Neural cell (in vitro differentiated cells): ENCODE results near the gene CRTC3. TPM values are rescaled to one million over a fixed set of nuclear protein-coding genes. Genes with fewer than 3 reads are reported as not detected.

ENCODE experiments used
- H2AFZ ChIP-seq: fragments of 200-600, 300-800 bp; sonication (generic), shearing (Covaris generic); 2 replicates; pipeline ENCODE4 v1.6.0; 2014; ENCODE audit warnings: low read depth, mild to moderate bottlenecking, antibody characterized with exemption, low read length, moderate library complexity
- H3F3A ChIP-seq: fragments of 200-600 bp; shearing (Covaris generic); 2 replicates; pipeline ENCODE4 v1.6.1; 2016; ENCODE audit warnings: mild to moderate bottlenecking, moderate library complexity, mixed read lengths, antibody characterized with exemption, low read length; ENCODE audit not compliant: insufficient read depth, poor library complexity, severe bottlenecking
- H3K27ac ChIP-seq: fragments of 200-600, 300-800 bp; sonication (generic), shearing (Covaris generic); 2 replicates; pipeline ENCODE4 v1.5.1; 2014; ENCODE audit warnings: mild to moderate bottlenecking, low read length, moderate library complexity
- H3K27me3 ChIP-seq: fragments of 300-800, 200-600 bp; sonication (generic), shearing (Covaris generic); 2 replicates; pipeline ENCODE4 v1.6.0; 2014; ENCODE audit warnings: mild to moderate bottlenecking, low read depth, low read length, moderate library complexity; ENCODE audit not compliant: insufficient read depth
- H3K36me3 ChIP-seq: fragments of 300-800, 200-600 bp; sonication (generic), shearing (Covaris generic); 2 replicates; pipeline ENCODE4 v1.5.1; 2014; ENCODE audit warnings: mild to moderate bottlenecking, antibody characterized with exemption, low read length, moderate library complexity; ENCODE audit not compliant: insufficient read depth
- H3K4me2 ChIP-seq: fragments of 300-800, 200-600 bp; sonication (generic), shearing (Covaris generic); 2 replicates; pipeline ENCODE4 v1.6.0; 2014; ENCODE audit warnings: mild to moderate bottlenecking, low read length
- H3K4me3 ChIP-seq: fragments of 300-800, 200-600 bp; sonication (generic), shearing (Covaris generic); 2 replicates; pipeline ENCODE4 v1.5.1; 2014; ENCODE audit warnings: mild to moderate bottlenecking, low read length, moderate library complexity
- H3K79me2 ChIP-seq: fragments of 200-600 bp; shearing (Covaris generic); replicated peaks from 2 replicates; pipeline ENCODE4 v1.6.0; 2014; ENCODE audit warnings: mild to moderate bottlenecking, low read length, moderate library complexity; ENCODE audit not compliant: insufficient read depth
- H3K9ac ChIP-seq: fragments of 300-800, 200-600 bp; sonication (generic), shearing (Covaris generic); 2 replicates; pipeline ENCODE4 v1.6.1; 2016; ENCODE audit warnings: mild to moderate bottlenecking, low read length, mixed read lengths
- H3K9me2 ChIP-seq: fragments of 200-600 bp; shearing (Covaris generic); 2 replicates; pipeline ENCODE4 v1.6.1; 2016; ENCODE audit warnings: mild to moderate bottlenecking, low read length, mixed read lengths; ENCODE audit not compliant: insufficient read depth
- H3K9me3 ChIP-seq: fragments of 200-600, 300-800 bp; sonication (generic), shearing (Covaris generic); 2 replicates; pipeline ENCODE4 v1.6.1; 2016; ENCODE audit warnings: mild to moderate bottlenecking, mixed run types, low read length, moderate library complexity, mixed read lengths
- H4K20me1 ChIP-seq: fragments of 200-600 bp; shearing (Covaris generic); 2 replicates; pipeline ENCODE4 v1.6.1; 2016; ENCODE audit warnings: mild to moderate bottlenecking, mixed run types; ENCODE audit not compliant: insufficient read depth
- EP300 ChIP-seq: fragments of 450-650 bp; conservative IDR thresholded peaks from 2 replicates; pipeline ENCODE4 v1.6.1; 2014; ENCODE audit warnings: antibody characterized with exemption, mild to moderate bottlenecking, moderate library complexity; ENCODE audit not compliant: poor library complexity, severe bottlenecking
- EZH2 ChIP-seq: fragments of 200-600, 300-800 bp; shearing (Covaris generic), sonication (generic); IDR thresholded peaks from 2 replicates; pipeline ENCODE4 v1.6.1; 2014; ENCODE audit warnings: antibody characterized with exemption, low read length, borderline replicate concordance, mild to moderate bottlenecking; ENCODE audit not compliant: insufficient read depth, poor library complexity, severe bottlenecking
- MXI1 ChIP-seq: fragments of 450-650 bp; conservative IDR thresholded peaks from 2 replicates; pipeline ENCODE4 v1.6.1; 2014; ENCODE audit warnings: antibody characterized with exemption, mild to moderate bottlenecking; ENCODE audit not compliant: poor library complexity, severe bottlenecking
- POLR2AphosphoS5 ChIP-seq: IDR thresholded peaks from 2 replicates; pipeline ENCODE4 v1.6.1; 2012
- RAD21 ChIP-seq: fragments of 450-650 bp; conservative IDR thresholded peaks from 2 replicates; pipeline ENCODE4 v1.6.1; 2014; ENCODE audit warnings: antibody characterized with exemption, mild to moderate bottlenecking, moderate library complexity
- SMC3 ChIP-seq: fragments of 450-650 bp; conservative IDR thresholded peaks from 2 replicates; pipeline ENCODE4 v1.6.1; 2014; ENCODE audit warnings: antibody characterized with exemption, mild to moderate bottlenecking, moderate library complexity; ENCODE audit not compliant: poor library complexity
- TAF1 ChIP-seq: IDR thresholded peaks from 2 replicates; pipeline ENCODE4 v1.6.1; 2012; ENCODE audit warnings: low read depth
- polyA plus RNA-seq: library from polyadenylated mRNA; depleted of rRNA; stranded (reverse); fragments of >200 nt; gene quantifications from 2 replicates; pipeline ENCODE4 v1.2.3, GENCODE V29; 2014
- TF ChIP-seq, protein P1 (sequence below): fragments of 450-650 bp; IDR thresholded peaks from 2 replicates; pipeline ENCODE4 v1.5.1; 2014; ENCODE audit warnings: antibody characterized with exemption, mild to moderate bottlenecking, moderate library complexity; ENCODE audit not compliant: poor library complexity, severe bottlenecking
- TF ChIP-seq, protein P2 (sequence below): IDR thresholded peaks from 2 replicates; pipeline ENCODE4 v1.6.1; 2012; ENCODE audit warnings: borderline replicate concordance

The CRTC3 gene
- polyA plus RNA-seq, 1 donor from 2014 or later, result 5.5 TPM

DNA sequence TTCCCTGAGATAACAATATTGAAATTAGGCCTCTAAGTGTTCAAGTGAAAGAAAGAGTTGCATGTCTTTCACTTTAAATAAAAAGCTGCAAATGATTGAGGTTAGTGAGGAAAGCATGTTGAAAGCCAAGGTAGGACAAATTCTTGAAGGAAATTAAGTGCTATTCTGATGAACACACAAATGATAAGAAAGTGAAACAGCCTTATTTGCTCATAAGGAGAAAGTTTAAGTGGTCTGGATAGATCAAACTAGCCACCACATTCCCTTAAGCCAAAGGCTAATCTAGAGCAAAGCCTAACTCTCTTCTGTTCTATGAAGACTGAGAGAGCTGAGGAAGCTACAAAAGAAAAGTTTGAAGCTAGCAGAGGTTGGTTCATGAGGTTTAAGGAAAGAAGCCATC is 36.1 kb downstream of the CRTC3 start:
- no peaks in the 10 kb centered on the region for H3K79me2 ChIP-seq
- no peaks in the 10 kb centered on the region for H3K27me3 ChIP-seq
- H3K9me3 ChIP-seq, result peaks cover 4% of the 10 kb centered on the region
- no peak overlapping the region for H2AFZ ChIP-seq
- no peaks in the 10 kb centered on the region for H3K9me2 ChIP-seq
- TF ChIP-seq TAF1 (no peak), MXI1 (no peak), EZH2 (no peak)
- H3K9ac ChIP-seq, result no peak overlapping the region
- no peak overlapping the region for H3K4me2 ChIP-seq
- H3F3A ChIP-seq, result no peaks in the 10 kb centered on the region
- H3K4me3 ChIP-seq, result no peak overlapping the region
- H3K27ac ChIP-seq, result no peak overlapping the region
- no peaks in the 10 kb centered on the region for H3K36me3 ChIP-seq
- H4K20me1 ChIP-seq, result no peaks in the 10 kb centered on the region

DNA sequence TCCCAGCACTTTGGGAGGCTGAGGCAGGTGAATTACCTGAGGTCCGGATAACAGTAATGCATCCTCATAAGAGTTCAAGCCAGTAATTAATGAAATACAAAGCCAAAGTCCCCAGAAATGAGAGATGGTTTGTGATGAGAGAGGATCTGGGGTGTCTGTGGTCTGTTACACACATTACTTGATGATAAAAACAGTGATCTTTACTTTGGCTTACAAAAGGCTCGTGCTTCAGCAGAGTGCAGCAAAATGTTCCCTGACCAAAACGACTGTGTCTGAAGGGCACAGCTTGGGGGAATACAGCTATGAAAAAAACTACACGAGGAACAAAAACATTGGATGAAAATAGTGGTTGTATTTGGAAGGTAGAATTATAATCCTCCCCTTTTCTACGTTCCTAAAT is 40.9 kb downstream of the CRTC3 start:
- Histone ChIP-seq H3K79me2 (no peaks in the 10 kb centered on the region), H3K4me3 (no peak overlapping the region), H3K9me3 (peaks cover 4% of the 10 kb centered on the region), H3K27me3 (no peaks in the 10 kb centered on the region), H4K20me1 (no peaks in the 10 kb centered on the region), H3K9ac (no peak overlapping the region), H3F3A (no peaks in the 10 kb centered on the region), H3K4me2 (no peak overlapping the region), H2AFZ (no peak overlapping the region), H3K27ac (no peak overlapping the region), H3K36me3 (no peaks in the 10 kb centered on the region), H3K9me2 (no peaks in the 10 kb centered on the region)
- TF ChIP-seq SMC3 (no peak), POLR2AphosphoS5 (no peak)

DNA sequence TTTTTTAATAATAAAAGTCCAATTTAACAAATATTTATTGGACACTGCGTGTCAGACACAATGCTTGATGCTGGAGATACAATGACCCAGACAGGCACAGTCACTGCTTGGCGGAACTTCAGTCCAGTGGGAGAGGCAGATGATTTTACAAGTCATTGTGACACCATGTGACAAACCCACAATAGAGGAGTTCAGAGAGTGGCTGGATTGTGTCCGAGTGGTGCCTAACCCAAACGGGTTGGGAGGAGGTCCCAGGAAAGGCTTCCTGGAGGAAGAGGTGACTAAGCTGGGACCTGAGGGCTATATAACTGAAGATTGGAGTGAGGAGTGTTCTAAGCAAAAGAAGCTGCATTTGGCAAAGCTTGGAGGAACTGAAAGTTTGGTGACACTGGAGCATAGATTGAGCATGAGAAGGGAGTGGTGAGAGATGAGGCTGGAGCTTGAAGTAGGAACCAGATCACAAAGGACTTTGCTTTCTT is 41.4 kb downstream of the CRTC3 start:
- Histone ChIP-seq H3K36me3 (no peaks in the 10 kb centered on the region), H3K79me2 (no peaks in the 10 kb centered on the region), H4K20me1 (no peaks in the 10 kb centered on the region), H3K27ac (no peak overlapping the region), H3K4me2 (no peak overlapping the region), H3K27me3 (no peaks in the 10 kb centered on the region), H3K9ac (no peak overlapping the region), H3F3A (no peaks in the 10 kb centered on the region), H2AFZ (no peak overlapping the region), H3K9me2 (no peaks in the 10 kb centered on the region), H3K9me3 (peaks cover 4% of the 10 kb centered on the region), H3K4me3 (no peak overlapping the region)
- no peak for TF ChIP-seq EP300
- no peak for TF ChIP-seq MXI1
- TF ChIP-seq EZH2, result no peak
- TF ChIP-seq SMC3, result no peak
- TF ChIP-seq TAF1, result no peak
- TF ChIP-seq, protein P1, sequence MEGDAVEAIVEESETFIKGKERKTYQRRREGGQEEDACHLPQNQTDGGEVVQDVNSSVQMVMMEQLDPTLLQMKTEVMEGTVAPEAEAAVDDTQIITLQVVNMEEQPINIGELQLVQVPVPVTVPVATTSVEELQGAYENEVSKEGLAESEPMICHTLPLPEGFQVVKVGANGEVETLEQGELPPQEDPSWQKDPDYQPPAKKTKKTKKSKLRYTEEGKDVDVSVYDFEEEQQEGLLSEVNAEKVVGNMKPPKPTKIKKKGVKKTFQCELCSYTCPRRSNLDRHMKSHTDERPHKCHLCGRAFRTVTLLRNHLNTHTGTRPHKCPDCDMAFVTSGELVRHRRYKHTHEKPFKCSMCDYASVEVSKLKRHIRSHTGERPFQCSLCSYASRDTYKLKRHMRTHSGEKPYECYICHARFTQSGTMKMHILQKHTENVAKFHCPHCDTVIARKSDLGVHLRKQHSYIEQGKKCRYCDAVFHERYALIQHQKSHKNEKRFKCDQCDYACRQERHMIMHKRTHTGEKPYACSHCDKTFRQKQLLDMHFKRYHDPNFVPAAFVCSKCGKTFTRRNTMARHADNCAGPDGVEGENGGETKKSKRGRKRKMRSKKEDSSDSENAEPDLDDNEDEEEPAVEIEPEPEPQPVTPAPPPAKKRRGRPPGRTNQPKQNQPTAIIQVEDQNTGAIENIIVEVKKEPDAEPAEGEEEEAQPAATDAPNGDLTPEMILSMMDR, result no peak
- TF ChIP-seq RAD21, result no peak

DNA sequence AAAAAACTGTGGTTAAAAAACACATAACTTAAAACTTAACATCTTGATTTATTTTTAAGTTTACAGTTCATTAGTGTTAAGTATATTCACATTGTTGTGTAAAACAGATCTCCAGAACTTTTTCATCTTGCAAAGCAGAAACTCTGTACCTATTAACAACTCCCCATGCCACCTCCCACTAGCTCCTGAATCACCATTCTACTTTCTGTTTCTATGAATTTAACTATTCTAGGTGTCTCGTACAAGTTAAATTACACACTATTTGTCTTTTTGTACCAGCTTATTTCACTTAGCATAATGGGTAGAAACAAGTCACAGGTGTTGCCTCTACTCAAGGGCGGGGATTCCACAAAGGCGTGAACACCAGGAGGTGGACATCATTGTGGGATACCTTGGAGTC is 43.2 kb downstream of the CRTC3 start:
- H3K36me3 ChIP-seq, result no peaks in the 10 kb centered on the region
- TF ChIP-seq, protein P2, sequence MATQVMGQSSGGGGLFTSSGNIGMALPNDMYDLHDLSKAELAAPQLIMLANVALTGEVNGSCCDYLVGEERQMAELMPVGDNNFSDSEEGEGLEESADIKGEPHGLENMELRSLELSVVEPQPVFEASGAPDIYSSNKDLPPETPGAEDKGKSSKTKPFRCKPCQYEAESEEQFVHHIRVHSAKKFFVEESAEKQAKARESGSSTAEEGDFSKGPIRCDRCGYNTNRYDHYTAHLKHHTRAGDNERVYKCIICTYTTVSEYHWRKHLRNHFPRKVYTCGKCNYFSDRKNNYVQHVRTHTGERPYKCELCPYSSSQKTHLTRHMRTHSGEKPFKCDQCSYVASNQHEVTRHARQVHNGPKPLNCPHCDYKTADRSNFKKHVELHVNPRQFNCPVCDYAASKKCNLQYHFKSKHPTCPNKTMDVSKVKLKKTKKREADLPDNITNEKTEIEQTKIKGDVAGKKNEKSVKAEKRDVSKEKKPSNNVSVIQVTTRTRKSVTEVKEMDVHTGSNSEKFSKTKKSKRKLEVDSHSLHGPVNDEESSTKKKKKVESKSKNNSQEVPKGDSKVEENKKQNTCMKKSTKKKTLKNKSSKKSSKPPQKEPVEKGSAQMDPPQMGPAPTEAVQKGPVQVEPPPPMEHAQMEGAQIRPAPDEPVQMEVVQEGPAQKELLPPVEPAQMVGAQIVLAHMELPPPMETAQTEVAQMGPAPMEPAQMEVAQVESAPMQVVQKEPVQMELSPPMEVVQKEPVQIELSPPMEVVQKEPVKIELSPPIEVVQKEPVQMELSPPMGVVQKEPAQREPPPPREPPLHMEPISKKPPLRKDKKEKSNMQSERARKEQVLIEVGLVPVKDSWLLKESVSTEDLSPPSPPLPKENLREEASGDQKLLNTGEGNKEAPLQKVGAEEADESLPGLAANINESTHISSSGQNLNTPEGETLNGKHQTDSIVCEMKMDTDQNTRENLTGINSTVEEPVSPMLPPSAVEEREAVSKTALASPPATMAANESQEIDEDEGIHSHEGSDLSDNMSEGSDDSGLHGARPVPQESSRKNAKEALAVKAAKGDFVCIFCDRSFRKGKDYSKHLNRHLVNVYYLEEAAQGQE, result no peak
- TF ChIP-seq TAF1 (no peak), EP300 (no peak), SMC3 (no peak), EZH2 (no peak), POLR2AphosphoS5 (no peak), RAD21 (no peak), MXI1 (no peak)
- TF ChIP-seq, protein P1, result no peak
- H4K20me1 ChIP-seq, result no peaks in the 10 kb centered on the region
- H2AFZ ChIP-seq, result no peak overlapping the region
- H3K27me3 ChIP-seq, result no peaks in the 10 kb centered on the region
- H3K9me2 ChIP-seq, result no peaks in the 10 kb centered on the region
- H3F3A ChIP-seq, result no peaks in the 10 kb centered on the region
- no peaks in the 10 kb centered on the region for H3K79me2 ChIP-seq
- no peak overlapping the region for H3K4me3 ChIP-seq
- no peak overlapping the region for H3K27ac ChIP-seq
- H3K4me2 ChIP-seq, result no peak overlapping the region
- no peaks in the 10 kb centered on the region for H3K9me3 ChIP-seq
- no peak overlapping the region for H3K9ac ChIP-seq
